IPS-18a (cell line): ENCODE measurements around the gene TTC9.

Experiments used
- H3K27ac ChIP-seq: one replicate; pipeline ENCODE4 v1.5.1; 2013; ENCODE audit warnings: low read length
- H3K27me3 ChIP-seq: one replicate; pipeline ENCODE4 v1.6.1; 2013; ENCODE audit warnings: mild to moderate bottlenecking, low read length; ENCODE audit not compliant: control insufficient read depth, insufficient read depth
- H3K36me3 ChIP-seq: one replicate; pipeline ENCODE4 v1.6.1; 2013; ENCODE audit warnings: low read depth, low read length; ENCODE audit not compliant: control insufficient read depth
- H3K4me1 ChIP-seq: one replicate; pipeline ENCODE4 v1.6.1; 2013; ENCODE audit warnings: low read depth, low read length; ENCODE audit not compliant: control insufficient read depth
- H3K4me3 ChIP-seq: one replicate; pipeline ENCODE4 v1.5.1; 2013; ENCODE audit warnings: low read length
- H3K9ac ChIP-seq: one replicate; pipeline ENCODE4 v1.6.1; 2013; ENCODE audit warnings: mild to moderate bottlenecking, low read length, moderate library complexity
- H3K9me3 ChIP-seq: one replicate; pipeline ENCODE4 v1.6.1; 2013; ENCODE audit warnings: low read depth, low read length; ENCODE audit not compliant: control insufficient read depth

TTC9 gene

GRCh38 chr14:70722418-70722817 lies 80.7 kb downstream of the TTC9 start:
- Histone ChIP-seq H3K9me3 (no peaks in the 10 kb centered on the region), H3K36me3 (no peaks in the 10 kb centered on the region), H3K4me3 (no peak overlapping the region), H3K4me1 (no peaks in the 10 kb centered on the region), H3K27ac (no peak overlapping the region), H3K27me3 (no peaks in the 10 kb centered on the region), H3K9ac (no peak overlapping the region)

GRCh38 chr14:70723276-70723675 lies 81.6 kb downstream of the TTC9 start:
- Histone ChIP-seq H3K4me3 (no peak overlapping the region), H3K9ac (no peak overlapping the region), H3K4me1 (no peaks in the 10 kb centered on the region), H3K27ac (no peak overlapping the region), H3K27me3 (no peaks in the 10 kb centered on the region), H3K9me3 (no peaks in the 10 kb centered on the region), H3K36me3 (no peaks in the 10 kb centered on the region)

- Histone ChIP-seq H3K27ac (no peak overlapping the region), H3K4me3 (no peak overlapping the region), H3K9ac (no peak overlapping the region), H3K27me3 (no peaks in the 10 kb centered on the region), H3K9me3 (no peaks in the 10 kb centered on the region), H3K4me1 (no peaks in the 10 kb centered on the region), H3K36me3 (no peaks in the 10 kb centered on the region)
Observed at GRCh38 chr14:70724110-70724509, 82.4 kb downstream of the TTC9 start.

GRCh38 chr14:70724944-70725343 lies 83.2 kb downstream of the TTC9 start:
- no peaks in the 10 kb centered on the region for H3K27me3 ChIP-seq
- peaks cover 5% of the 10 kb centered on the region for H3K36me3 ChIP-seq
- no peak overlapping the region for H3K4me3 ChIP-seq
- H3K4me1 ChIP-seq = no peaks in the 10 kb centered on the region
- no peaks in the 10 kb centered on the region for H3K9me3 ChIP-seq
- H3K9ac ChIP-seq = no peak overlapping the region
- no peak overlapping the region for H3K27ac ChIP-seq
